Small intestine (tissue), 7 donors: ENCODE results near the gene TRPM3. TPM values are rescaled to one million over a fixed set of nuclear protein-coding genes. Genes with fewer than 3 reads are reported as not detected.

Source experiments
- DNase-seq, 2 donors: peaks; one replicate each; pipeline versions ENCODE4 v3.0.0 to v3.0.0-alpha.2; 2013
- FAIRE-seq: peaks from 2 replicates; lab custom pipeline; 2012; peaks lifted over from hg19 to GRCh38; lab: Jason Lieb, UNC
- H3K27ac ChIP-seq, 3 donors: one replicate each; pipeline ENCODE4 v1.5.1; 2013; ENCODE audit warnings: low read length in 2 of 3, mild to moderate bottlenecking in 2 of 3, control low read depth in 1 of 3, inconsistent platforms in 1 of 3, low read depth in 1 of 3, moderate library complexity in 1 of 3
- H3K27me3 ChIP-seq, 3 donors: one replicate each; pipeline ENCODE4 v1.6.1; 2013; ENCODE audit warnings: low read length in 3 of 3, inconsistent platforms in 1 of 3; ENCODE audit not compliant: control insufficient read depth in 3 of 3, insufficient read depth in 3 of 3
- H3K36me3 ChIP-seq, 3 donors: one replicate each; pipeline ENCODE4 v1.6.1; 2013; ENCODE audit warnings: low read length in 3 of 3, inconsistent platforms in 1 of 3, low read depth in 1 of 3, mild to moderate bottlenecking in 1 of 3, moderate library complexity in 1 of 3; ENCODE audit not compliant: control insufficient read depth in 3 of 3, insufficient read depth in 2 of 3
- H3K4me1 ChIP-seq, 3 donors: one replicate each; pipeline ENCODE4 v1.6.1; 2013; ENCODE audit warnings: low read length in 2 of 3, inconsistent platforms in 1 of 3, low read depth in 1 of 3, mild to moderate bottlenecking in 1 of 3, moderate library complexity in 1 of 3; ENCODE audit not compliant: control insufficient read depth in 3 of 3, insufficient read depth in 2 of 3
- H3K4me3 ChIP-seq, 3 donors: one replicate each; pipeline ENCODE4 v1.5.1; 2013; ENCODE audit warnings: low read length in 3 of 3, control low read depth in 1 of 3, inconsistent platforms in 1 of 3, low read depth in 1 of 3, mild to moderate bottlenecking in 1 of 3, moderate library complexity in 1 of 3
- H3K9me3 ChIP-seq, 2 donors: one replicate each; pipeline ENCODE4 v1.6.1; 2013; ENCODE audit warnings: low read depth in 1 of 2, low read length in 1 of 2; ENCODE audit not compliant: control insufficient read depth in 2 of 2, insufficient read depth in 1 of 2
- WGBS, 3 donors: extraction: QIAGEN DNeasy Blood & Tissue Kit; methylation state at CpG; one replicate each; pipeline ENCODE4 v1.1.7; 2013; 5-methylcytosine and 5-hydroxymethylcytosine counted together
- polyA plus RNA-seq, 4 donors: library from polyadenylated mRNA; stranded (reverse) in 3 of 4; unstranded in 1 of 4; fragments of 200-250 nt in 3 of 4; fragments of 120-200 nt in 1 of 4; gene quantifications; one replicate each; pipeline versions ENCODE4 v1.2.1 to v1.2.3, GENCODE V29; 2013
- donor health status: healthy with polysubstance abuse.
- donor health status: control.
- donor health status: control.
- donor health status: Bipolar disorder and iron deficiency.
- donor health status: healthy.

The TRPM3 gene
- polyA plus RNA-seq, 4 donors = 0.15 to 2.5 (median 0.78) TPM

DNA sequence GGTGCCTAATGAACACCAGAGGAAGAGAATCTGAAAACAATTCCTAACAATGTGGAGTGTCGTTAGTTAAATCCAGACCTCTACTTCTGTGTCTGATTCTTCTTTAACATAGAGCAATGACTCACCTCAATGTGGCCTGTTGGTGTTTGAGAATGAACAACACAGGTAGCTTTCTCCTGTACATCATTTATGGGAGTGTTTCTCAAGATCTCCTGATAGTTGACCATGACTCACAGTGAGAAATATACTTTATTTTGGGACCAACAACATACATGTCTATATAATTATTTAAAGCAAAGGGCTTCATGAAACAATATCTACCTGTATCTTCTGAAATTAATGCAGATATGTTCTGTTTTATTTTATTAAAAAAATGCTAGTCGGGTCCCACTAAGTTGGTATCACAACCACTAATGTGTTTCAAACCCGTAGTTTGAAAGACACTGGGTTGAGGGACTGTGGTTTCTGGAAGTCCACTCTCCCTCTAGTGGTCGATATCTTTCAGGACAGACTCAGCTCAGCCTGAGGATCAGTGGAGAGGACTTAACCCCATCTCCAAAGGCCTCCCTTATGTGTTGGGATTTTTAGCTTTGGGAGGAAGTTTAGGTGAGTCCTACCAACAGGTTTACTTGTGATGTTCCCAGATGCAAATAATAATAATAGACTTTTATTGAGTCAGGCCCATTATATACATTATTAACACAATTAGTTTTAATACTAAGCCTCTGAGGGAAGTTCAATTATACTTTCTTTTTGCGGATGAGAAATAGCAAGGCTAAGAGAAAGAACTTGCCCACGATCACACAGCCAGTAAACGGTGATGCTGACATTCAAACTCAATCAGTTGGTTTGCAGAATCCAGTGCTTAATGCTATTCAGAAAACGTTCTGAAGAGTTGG is 636.9 kb downstream of the TRPM3 start:
- FAIRE-seq (no peak), DNase-seq (peak; percentile 50 to 79)
- H3K27me3 ChIP-seq = peaks cover 0 to 5% (median 0%) of the 10 kb centered on the region in 3 donors
- WGBS, 3 donors = 48 to 51% (median 51%) methylated on average over 8 of the region's 8 CpGs
- peak overlapping the region in 1 of 3 donors; percentile 73 for H3K27ac ChIP-seq
- no peaks in the 10 kb centered on the region for H3K36me3 ChIP-seq
- no peaks in the 10 kb centered on the region for H3K9me3 ChIP-seq
- H3K4me3 ChIP-seq = no peak overlapping the region
- H3K4me1 ChIP-seq = peaks cover 0 to 14% (median 3%) of the 10 kb centered on the region in 3 donors

DNA sequence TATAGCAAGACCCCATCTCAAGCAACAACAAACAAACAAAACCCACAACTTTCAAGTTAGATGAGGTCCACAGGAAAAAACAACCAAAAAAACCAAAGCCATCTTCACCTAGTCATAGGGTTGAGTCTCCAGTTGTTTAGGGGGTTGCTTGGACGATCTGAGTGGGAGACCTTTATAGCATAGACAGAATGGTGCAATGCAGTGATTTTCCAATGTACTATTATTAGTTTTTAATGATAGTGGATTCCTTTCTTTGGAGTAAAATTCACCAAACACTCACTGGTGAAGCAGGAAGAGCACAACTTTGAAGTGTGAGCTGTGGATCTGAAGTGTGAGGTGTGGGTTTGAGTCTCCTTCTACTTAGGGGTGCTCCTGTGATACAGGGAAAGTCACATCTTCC is 640.0 kb downstream of the TRPM3 start:
- Histone ChIP-seq H3K4me1 (peaks cover 0 to 19% (median 3%) of the 10 kb centered on the region in 3 donors), H3K27me3 (peaks cover 0 to 5% (median 0%) of the 10 kb centered on the region in 3 donors), H3K9me3 (no peaks in the 10 kb centered on the region), H3K27ac (peak overlapping the region in 2 of 3 donors; percentile 60 to 93), H3K36me3 (no peaks in the 10 kb centered on the region), H3K4me3 (no peak overlapping the region)
- no peak for DNase-seq
- FAIRE-seq = no peak
- WGBS, 3 donors = 79 to 94% (median 93%) methylated on average over 1 of the region's 1 CpG

DNA sequence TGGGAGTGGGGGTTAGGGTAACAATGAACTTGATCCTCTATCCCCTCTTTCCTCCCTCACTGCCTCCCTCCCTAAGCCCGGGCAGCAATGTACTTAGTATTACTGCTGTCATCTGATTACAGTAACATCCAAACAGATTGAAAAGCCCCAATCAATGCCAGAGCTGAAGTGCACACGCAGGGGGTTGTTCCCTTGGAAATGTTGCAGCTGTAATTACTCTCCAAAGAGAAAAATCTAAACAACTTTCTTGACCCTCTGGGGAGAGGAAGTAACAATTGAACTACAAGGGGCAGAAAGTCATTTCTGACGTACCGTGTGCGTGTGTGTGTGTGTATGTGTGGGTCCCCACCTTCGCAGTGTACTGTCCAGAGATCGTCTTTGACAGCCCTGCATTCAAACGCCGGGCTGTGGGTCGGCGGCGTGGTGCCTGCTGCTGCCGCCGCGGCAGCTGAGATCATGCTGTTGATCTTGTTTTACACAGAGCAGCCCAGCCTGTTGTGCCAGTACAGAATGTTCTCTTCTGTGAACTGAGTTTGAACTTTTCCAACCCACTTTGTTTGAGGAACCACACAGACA is 640.9 kb downstream of the TRPM3 start:
- no peaks in the 10 kb centered on the region for H3K9me3 ChIP-seq
- peaks cover 0 to 5% (median 0%) of the 10 kb centered on the region in 3 donors for H3K27me3 ChIP-seq
- FAIRE-seq (no peak), DNase-seq (peak; percentile 60 to 85)
- H3K4me1 ChIP-seq = peaks cover 0 to 19% (median 3%) of the 10 kb centered on the region in 3 donors
- no peak overlapping the region for H3K4me3 ChIP-seq
- H3K27ac ChIP-seq = peak overlapping the region; percentile 17 to 93 (median 60)
- 4 to 27% (median 20%) methylated on average over 15 of the region's 15 CpGs for WGBS, 3 donors
- no peaks in the 10 kb centered on the region for H3K36me3 ChIP-seq

DNA sequence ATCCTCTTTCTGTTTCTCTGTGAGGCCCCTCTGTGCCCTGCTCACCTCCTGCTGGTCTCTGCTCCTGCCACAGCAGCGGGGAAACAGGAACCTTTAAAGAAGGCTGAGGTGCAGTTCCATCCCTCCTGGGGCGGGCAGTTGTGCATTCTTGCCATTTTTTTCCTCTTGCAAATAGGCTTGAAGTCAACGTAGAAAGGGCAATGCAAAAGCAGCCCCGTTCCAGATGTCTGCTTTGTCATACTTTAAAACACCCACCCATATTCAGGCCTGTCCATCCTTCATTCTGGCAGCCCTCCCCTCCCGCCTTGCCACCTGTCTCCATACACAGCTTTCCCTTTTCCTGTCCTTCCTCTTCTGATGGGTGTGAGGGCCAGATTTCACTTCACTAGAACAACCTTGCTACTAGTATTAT is 641.5 kb downstream of the TRPM3 start:
- Histone ChIP-seq H3K36me3 (no peaks in the 10 kb centered on the region), H3K27me3 (peaks cover 0 to 5% (median 0%) of the 10 kb centered on the region in 3 donors), H3K9me3 (no peaks in the 10 kb centered on the region), H3K27ac (peak overlapping the region; percentile 17 to 93 (median 60)), H3K4me1 (peaks cover 0 to 19% (median 3%) of the 10 kb centered on the region in 3 donors), H3K4me3 (no peak overlapping the region)
- FAIRE-seq (no peak), DNase-seq (peak in 1 of 2 donors; percentile 40)
- WGBS, 3 donors = 54 to 57% (median 55%) methylated on average over 5 of the region's 5 CpGs
